Cortex of kidney (tissue), 1 donor: ENCODE measurements around the gene C1RL.

Source experiments
- DNase-seq: peaks from one replicate; lab custom pipeline; 2025; lab: John Stamatoyannopoulos, UW

C1RL gene

GRCh38 chr12:7137908-7138307 lies 28.9 kb upstream of the C1RL start:
- DNase-seq: no peak

DNA sequence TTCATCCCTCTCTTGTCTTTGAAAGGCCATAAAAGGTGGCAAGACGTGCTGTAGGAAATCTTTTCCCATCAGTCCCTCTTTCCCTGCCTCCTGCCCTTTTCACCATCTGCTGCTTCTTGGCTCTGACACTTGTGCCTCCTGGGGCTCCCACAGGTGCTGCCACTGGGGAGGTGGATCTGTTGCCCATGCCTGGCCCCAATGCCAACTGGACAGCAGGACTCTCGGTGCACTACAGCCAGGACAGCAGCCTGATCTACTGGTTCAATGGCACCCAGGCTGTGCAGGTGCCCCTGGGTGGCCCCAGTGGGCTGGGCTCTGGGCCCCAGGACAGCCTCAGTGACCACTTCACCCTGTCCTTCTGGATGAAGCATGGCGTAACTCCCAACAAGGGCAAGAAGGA lies 27.7 kb upstream of the C1RL start:
- DNase-seq: no peak

GRCh38 chr12:7136071-7136470 lies 27.1 kb upstream of the C1RL start:
- DNase-seq: no peak

DNA sequence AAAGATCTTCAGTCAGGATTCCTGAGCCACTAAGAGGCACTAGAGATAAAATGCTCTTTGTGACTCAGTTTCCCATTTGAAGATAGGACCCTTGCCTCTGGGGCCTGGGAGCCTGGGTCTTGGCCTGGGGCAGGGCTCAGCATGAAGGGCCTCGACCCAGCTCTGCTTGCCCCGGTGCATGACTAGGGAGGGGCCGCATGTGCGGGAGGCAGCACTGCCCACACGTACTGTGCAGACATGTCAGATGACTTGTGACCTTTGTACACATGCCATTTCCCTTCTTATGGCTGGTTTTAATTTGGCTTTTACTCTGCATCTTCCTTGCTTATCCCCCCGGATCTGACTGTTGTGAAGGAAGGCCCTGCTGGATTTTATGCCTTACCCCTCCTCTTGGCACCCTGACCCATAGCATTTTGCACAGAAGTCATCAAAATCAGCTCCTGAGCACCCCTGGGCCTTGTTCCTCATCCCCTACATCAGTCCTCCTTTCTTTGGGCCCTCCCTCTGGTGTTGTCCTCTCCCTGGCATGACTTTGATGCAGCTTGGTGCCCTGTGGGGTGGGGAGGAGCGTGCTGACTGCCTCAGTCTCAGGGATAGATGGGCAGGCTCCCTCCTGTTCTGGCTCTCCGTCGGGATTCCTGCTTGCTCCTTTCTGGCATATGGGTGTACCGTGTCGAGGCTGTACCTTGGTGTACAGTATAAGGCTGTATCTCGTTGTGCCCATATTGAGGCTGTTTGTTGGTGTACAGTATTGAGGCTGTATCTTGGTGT lies 25.6 kb upstream of the C1RL start:
- DNase-seq: no peak

DNA sequence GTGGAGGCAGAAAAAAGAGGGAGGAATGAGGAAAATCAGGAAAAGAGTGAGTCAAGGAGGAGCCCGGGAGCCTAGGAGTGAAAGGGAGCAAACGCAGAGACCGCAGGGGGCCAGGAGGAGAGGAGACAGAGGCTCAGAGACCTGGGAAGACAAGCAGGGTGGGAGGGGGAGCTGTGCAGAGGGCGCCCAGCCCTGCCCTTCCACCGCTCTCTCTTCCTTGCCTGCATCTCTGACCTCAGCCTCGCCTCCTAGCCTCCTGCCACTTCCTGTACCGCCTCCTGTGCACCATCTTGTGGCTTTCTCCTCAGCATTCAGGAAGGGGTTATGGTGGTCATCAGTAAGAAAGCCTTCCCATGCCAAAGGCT lies 22.5 kb upstream of the C1RL start:
- no peak for DNase-seq

GRCh38 chr12:7130701-7131501 lies 21.9 kb upstream of the C1RL start:
- DNase-seq: no peak

- no peak for DNase-seq
Measured at GRCh38 chr12:7129872-7130691, 21.1 kb upstream of the C1RL start, which contains the start of gene CLSTN3. TSS of gene CLSTN3 (plus strand) at chr12:7130371. CDS start at chr12:7130649, 278 bp downstream.

DNA sequence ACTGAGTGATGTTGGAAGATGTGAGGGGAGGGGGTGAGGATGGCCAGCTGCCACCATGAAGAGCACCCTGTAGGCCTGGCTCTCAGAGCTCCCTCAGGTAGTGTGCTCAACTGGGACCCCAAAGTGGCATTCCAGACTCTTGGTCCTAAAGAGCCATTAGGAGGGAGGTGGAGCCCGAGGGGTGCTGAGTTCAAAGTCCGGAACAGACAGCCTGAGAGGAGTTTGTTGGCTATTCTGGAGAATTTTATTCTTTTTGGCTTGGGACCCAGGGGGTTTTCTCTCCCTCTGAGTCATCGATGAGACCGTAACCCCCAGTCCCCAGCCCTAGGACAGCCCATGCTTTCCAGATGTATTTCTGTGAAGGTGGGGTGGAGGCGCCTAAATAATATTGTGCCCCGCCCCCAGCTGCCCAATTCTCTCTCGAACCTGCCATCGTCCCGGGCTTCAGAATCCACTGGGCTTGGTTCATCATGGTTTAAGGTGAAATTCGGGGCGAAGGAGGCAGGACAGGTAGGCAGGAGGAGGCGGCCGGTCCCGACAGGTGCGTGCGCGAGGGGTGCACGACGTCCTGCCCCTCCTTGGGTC lies 20.4 kb upstream of the C1RL start:
- no peak for DNase-seq

GRCh38 chr12:7128681-7129286 lies 19.8 kb upstream of the C1RL start, which contains the start of gene RBP5:
TSS of gene RBP5 (minus strand) at chr12:7128889. CDS start at chr12:7128775, 114 bp downstream.
- no peak for DNase-seq

DNA sequence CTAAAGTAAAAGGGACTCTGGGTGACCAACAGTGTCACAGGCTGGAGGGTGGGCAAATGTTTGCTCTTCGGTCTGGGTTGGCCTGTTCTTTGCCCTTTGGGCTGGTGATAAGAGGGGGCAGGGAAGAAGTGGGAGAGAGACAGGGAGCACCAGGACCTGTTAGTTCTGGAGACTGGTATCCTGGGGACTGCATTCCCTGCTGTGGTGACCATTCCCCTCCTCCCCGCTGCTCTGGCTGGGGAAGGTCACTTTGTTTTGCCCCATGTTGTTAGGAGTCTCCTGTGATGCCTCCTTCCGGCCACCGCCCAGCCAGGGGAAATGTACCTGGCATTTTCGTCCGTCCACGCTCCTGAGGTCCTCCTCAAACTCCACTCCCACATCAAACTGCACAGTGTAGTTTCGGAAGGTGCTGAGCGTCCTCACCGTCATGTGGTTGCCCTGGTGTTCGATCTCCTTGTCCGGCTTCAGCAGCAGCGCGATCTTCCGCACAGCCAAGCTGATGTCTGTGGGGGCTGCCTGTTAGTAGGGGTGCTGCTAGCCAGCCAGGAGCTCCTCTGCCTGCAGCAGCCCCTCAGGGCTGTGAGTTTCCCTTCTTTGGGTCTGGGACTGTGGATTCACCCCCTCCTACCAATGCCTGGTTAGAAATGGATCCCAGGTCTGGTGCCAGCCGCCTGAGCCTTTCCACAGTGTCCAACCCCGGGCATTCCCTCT lies 19.1 kb upstream of the C1RL start:
- DNase-seq: no peak

DNA sequence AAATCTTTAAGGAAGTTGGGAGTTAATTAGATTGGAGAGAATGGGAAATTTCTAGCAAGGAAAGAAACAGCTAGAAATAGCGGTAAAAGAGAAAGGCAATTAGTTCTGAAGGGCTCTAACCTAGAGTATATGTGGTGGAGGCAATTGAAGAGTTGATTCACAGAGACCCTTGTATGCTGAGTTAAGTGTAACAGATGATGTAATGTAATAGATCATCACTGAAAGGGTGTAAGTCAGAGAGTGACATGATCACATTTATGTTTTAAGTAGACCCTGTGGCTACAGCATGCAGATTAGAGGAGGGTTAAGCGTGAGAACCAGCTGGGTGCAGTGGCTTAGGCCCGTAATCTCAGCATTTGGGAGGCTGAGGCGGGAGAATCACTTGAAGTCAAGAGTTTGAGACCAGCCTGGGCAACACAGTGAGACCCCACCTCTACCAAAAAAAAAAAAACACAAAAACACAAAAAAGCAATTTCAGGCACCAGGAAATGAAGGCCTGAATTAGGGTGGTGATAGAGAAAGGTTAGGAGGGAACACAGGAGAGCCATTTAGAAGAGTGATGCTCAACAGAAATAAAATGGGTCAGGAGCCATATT lies 16.7 kb upstream of the C1RL start:
- no peak for DNase-seq

- no peak for DNase-seq
Measured at GRCh38 chr12:7123806-7124522, 14.9 kb upstream of the C1RL start.

DNA sequence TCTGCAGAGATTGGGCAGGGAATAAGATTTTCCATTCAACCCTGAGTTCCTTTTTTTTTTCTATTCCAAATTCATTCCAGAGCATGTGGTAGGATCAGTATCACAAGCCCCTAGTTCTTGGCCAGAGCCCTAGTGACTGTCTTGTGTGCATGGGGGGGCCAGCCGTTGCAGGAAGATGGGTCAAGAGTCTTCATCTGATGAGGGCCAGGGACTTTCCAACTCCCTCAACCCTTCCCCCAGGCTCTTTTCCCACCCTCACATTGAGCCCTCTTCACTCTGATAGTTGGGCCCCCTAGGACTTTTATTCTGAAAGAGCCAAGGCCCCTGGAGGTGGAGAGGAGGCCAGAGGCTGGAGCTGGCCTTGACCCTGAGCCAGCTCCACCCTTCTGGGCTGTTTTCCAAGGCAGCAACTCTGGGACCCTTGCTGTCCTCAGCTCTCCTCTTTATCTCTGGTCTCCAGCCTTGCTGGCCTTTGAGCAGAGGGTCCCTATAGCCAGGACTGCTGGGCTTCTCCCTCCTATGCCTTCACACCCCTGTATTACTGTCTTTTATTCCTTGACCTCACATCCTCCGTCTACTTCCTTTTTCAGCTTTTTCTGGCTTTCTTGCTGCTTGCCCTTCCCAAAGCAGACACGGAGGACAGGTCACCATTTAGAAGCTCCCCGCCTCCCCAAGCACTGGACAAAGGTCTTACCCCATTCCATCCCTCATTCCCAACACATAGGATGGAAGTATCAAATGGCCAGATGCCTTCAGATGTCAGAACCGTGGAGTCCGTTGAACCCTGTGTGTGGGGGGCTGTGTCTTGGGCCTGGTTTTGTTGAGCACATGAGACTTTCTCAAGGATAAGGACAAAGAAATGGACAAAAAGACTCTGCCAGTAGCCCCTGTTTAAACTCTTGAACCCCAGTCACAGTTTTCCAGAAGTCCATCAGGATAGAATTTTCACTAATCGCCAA lies 14.1 kb upstream of the C1RL start:
- DNase-seq: no peak

- no peak for DNase-seq
Measured at GRCh38 chr12:7121324-7121723, 12.3 kb upstream of the C1RL start.

DNA sequence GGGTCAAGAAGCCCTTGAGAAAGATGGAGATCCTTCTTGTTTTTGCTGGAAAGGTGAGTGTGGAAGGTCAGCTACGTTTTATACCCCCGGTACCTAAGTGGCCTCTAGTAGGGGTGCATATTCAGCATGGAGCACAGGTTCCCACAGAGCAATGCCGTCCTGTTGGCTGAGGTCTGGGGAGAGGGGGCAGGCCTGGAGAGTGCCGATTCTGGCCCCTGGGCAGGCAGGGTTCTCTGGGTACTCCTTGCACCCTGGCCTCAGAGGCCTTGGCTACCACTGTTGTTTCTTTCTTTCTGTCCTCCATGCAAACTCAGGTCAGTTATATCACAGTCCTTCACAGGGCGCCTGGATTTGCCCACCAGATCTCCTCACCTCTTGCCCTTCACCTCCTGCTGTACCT lies 11.2 kb upstream of the C1RL start:
- DNase-seq: no peak

DNA sequence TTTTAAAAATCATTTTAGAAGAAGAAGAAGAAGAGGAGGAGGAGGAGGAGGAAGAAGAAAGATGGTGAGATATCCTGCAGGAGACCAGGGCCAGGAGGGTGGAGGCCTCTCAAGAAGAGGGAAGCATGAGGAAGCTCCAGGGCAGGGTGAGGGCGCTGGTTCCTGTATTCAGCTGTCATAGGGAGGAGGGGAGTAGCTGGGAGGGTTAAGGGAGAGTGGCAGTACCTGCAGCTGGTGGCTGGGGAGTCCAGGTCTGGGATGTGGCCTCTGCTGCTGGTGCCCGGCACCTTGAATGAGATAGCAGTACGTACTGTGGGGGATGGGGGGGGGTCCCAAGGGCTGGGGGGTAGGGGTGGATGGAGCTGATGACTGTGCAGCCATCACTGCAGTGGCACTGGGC lies 9.9 kb upstream of the C1RL start:
- no peak for DNase-seq

DNA sequence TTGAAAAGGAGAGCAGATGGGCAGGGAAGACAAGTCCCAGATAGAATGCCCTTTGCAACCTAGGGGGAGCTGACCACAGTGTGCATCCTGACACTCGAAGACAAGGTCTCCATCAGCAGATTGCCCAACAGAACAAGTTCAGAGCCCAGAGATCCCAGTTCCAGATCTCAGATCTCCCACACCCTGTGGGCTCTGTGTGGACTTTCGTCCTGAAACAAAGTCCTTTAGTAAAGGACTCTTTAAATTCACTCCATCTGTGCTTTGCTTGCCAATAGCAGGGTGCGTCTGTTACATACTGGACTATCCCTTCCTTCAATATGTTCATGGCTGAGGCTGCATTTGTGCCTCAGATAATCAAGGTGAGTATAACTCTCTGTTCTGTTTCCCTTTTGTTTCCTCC lies 8.7 kb upstream of the C1RL start:
- DNase-seq: no peak

GRCh38 chr12:7116916-7117315 lies 7.9 kb upstream of the C1RL start:
- DNase-seq: no peak

- no peak for DNase-seq
Measured at GRCh38 chr12:7116196-7116595, 7.2 kb upstream of the C1RL start.
